HepG2 (cell line): ENCODE measurements around the gene TMEM258. TPM values are rescaled to one million over a fixed set of nuclear protein-coding genes. Genes with fewer than 3 reads are reported as not detected.
A peak's percentile ranks its signal among the peaks of the same experiment; 100 is the strongest.

Experiments used
- ARNTL ChIP-seq: sonication (generic); formaldehyde crosslinking; IDR thresholded peaks from 2 replicates; pipeline ENCODE4 v1.4.0; 2020; ENCODE audit warnings: mild to moderate bottlenecking, missing genetic modification reagents
- BRD4 ChIP-seq: sonication (generic); formaldehyde crosslinking; IDR thresholded peaks from 2 replicates; pipeline ENCODE4 v1.4.0; 2020; ENCODE audit warnings: missing genetic modification reagents
- CHD4 ChIP-seq: fragments of 200-600 bp; sonication (generic); IDR thresholded peaks from 2 replicates; pipeline ENCODE4 v1.7.0; 2017; ENCODE audit warnings: mild to moderate bottlenecking, low read length, borderline replicate concordance
- DNMT3B ChIP-seq: conservative IDR thresholded peaks from 2 replicates; pipeline ENCODE4 v1.6.1; 2016; ENCODE audit warnings: missing biosample characterization, control low read depth
- ELF1 ChIP-seq: sonication (generic); formaldehyde crosslinking; IDR thresholded peaks from 2 replicates; pipeline ENCODE4 v1.4.0; 2020; ENCODE audit warnings: missing genetic modification reagents
- GATAD1 ChIP-seq: IDR thresholded peaks from 2 replicates; pipeline ENCODE4 v1.6.1; 2016; ENCODE audit warnings: missing genetic modification reagents, missing compliant biosample characterization
- GATAD2A ChIP-seq: IDR thresholded peaks from 2 replicates; pipeline ENCODE4 v1.6.1; 2016
- HDAC1 ChIP-seq: sonication (generic); formaldehyde crosslinking; IDR thresholded peaks from 2 replicates; pipeline ENCODE4 v1.5.1; 2020; ENCODE audit warnings: mild to moderate bottlenecking, missing genetic modification reagents
- HDAC2 ChIP-seq: sonication (generic); formaldehyde crosslinking; IDR thresholded peaks from 2 replicates; pipeline ENCODE4 v1.4.0; 2020; ENCODE audit warnings: missing genetic modification reagents
- MEIS1 ChIP-seq: sonication (generic); formaldehyde crosslinking; IDR thresholded peaks from 2 replicates; pipeline ENCODE4 v1.9.0; 2021; ENCODE audit warnings: mild to moderate bottlenecking, missing genetic modification reagents, moderate library complexity, borderline replicate concordance
- NR2F6 ChIP-seq, 2 experiments: IDR thresholded peaks; 2 replicates each; pipeline ENCODE4 v1.6.1; 2016; ENCODE audit warnings: antibody characterized with exemption in 1 of 2, mild to moderate bottlenecking in 1 of 2
- POGZ ChIP-seq: sonication (generic); formaldehyde crosslinking; IDR thresholded peaks from 2 replicates; pipeline ENCODE4 v1.4.0; 2020; ENCODE audit warnings: mild to moderate bottlenecking, missing genetic modification reagents
- SALL2 ChIP-seq: sonication (generic); formaldehyde crosslinking; IDR thresholded peaks from 2 replicates; pipeline ENCODE4 v1.8.1; 2023; ENCODE audit warnings: mild to moderate bottlenecking, missing genetic modification reagents, inconsistent platforms
- SYNCRIP ChIP-seq: fragments of 200-400 bp; formaldehyde crosslinking; IDR thresholded peaks from 2 replicates; pipeline ENCODE4 v1.6.1; 2018; ENCODE audit warnings: mild to moderate bottlenecking, low read depth, low read length; ENCODE audit not compliant: insufficient read depth
- ZBTB7A ChIP-seq: sonication (generic); formaldehyde crosslinking; IDR thresholded peaks from 2 replicates; pipeline ENCODE4 v1.8.0; 2022; ENCODE audit warnings: mild to moderate bottlenecking, missing genetic modification reagents
- ZNF564 ChIP-seq: sonication (generic); formaldehyde crosslinking; IDR thresholded peaks from 2 replicates; pipeline ENCODE4 v1.8.1; 2023; ENCODE audit warnings: mild to moderate bottlenecking, missing genetic modification reagents
- ZNF747 ChIP-seq: sonication (generic); formaldehyde crosslinking; IDR thresholded peaks from 2 replicates; pipeline ENCODE4 v1.8.1; 2023; ENCODE audit warnings: missing genetic modification reagents, mild to moderate bottlenecking, borderline replicate concordance
- ZNF776 ChIP-seq: sonication (generic); formaldehyde crosslinking; IDR thresholded peaks from 2 replicates; pipeline ENCODE4 v1.4.0; 2020; ENCODE audit warnings: mild to moderate bottlenecking, missing genetic modification reagents
- ZNF891 ChIP-seq: sonication (generic); formaldehyde crosslinking; IDR thresholded peaks from 2 replicates; pipeline ENCODE4 v1.5.0; 2020; ENCODE audit warnings: mild to moderate bottlenecking, missing genetic modification reagents
- polyA plus RNA-seq, 8 experiments: library from polyadenylated mRNA; depleted of rRNA in 3 of 8; stranded (reverse) in 7 of 8; unstranded in 1 of 8; fragments of >200 nt; fragmentation: Illumina TruSeq in 4 of 8; extraction: Trizol in 4 of 8; gene quantifications; 2 replicates each; pipeline versions ENCODE4 v1.2.1 to v1.2.3, GENCODE V29; 2011 to 2016; ENCODE audit warnings: low read depth in 4 of 8, missing spikeins in 1 of 8, mixed read lengths in 1 of 8; ENCODE audit not compliant: insufficient read depth in 1 of 8
- total RNA-seq, 5 experiments: library from RNA; depleted of rRNA; stranded (reverse); fragments of >200 nt; fragmentation: Illumina TruSeq; extraction: Trizol; gene quantifications; 2 replicates each; pipeline ENCODE4 v1.2.3, GENCODE V29; 2016; ENCODE audit warnings: low read depth in 1 of 5
- TF ChIP-seq, protein P1 (sequence below): sonication (generic); formaldehyde crosslinking; IDR thresholded peaks from 2 replicates; pipeline ENCODE4 v1.5.0; 2020; ENCODE audit warnings: mild to moderate bottlenecking, low read depth, missing genetic modification reagents, borderline replicate concordance
- TF ChIP-seq, protein P2 (sequence below): sonication (generic); formaldehyde crosslinking; IDR thresholded peaks from 2 replicates; pipeline ENCODE4 v1.5.0; 2020; ENCODE audit warnings: mild to moderate bottlenecking, missing genetic modification reagents
- TF ChIP-seq, protein P3 (sequence below): sonication (generic); formaldehyde crosslinking; IDR thresholded peaks from 2 replicates; pipeline ENCODE4 v1.8.0; 2022; ENCODE audit warnings: missing genetic modification reagents, mild to moderate bottlenecking, inconsistent platforms, borderline replicate concordance
- TF ChIP-seq, protein P4 (sequence below): sonication (generic); formaldehyde crosslinking; IDR thresholded peaks from 2 replicates; pipeline ENCODE4 v1.5.1; 2020; ENCODE audit warnings: mild to moderate bottlenecking, missing genetic modification reagents, moderate library complexity

The TMEM258 gene
- total and polyA plus RNA-seq, 2 of the 13 experiments (the other 11 are each of a cell fraction or from before 2014, with no cell fraction given): 175 to 424 TPM

DNA sequence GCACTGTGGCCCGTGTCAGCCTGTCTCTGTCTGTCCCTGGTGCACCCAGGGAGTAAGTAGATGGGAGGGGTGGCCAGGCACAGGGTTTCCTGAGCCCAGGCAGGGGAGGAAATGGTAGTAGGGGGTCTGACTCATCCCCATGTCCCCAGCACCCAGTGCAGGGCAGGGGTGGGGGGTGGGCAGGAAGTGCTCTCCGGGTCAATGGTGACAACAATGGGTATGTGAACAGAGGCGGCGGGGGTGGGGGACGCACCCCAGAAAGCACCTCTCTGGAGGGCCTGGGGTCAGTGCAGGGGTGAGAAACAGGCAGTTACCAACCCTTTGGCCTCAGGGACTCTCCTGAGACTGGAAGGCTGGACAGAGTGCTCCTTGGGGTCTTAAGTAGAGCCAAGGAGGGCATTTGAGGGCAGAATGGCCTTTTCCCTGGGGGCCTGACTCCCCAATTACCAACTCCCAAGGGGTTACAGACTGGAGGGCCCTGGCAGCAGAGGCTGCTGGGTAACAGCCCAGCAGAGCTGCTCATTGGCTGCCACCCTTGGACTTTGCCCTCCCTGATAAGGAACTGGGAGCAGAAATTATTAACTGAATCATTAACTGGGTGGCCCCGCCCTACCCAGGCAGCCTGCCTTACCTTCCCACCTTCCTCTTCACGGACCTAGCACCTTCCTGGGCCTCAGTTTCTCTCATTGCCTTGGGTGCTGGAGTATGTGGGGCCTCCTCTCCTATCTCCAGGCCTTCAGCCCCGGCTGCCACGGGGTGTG is 35.8 kb downstream of the TMEM258 start (continued):
- TF ChIP-seq, protein P1, sequence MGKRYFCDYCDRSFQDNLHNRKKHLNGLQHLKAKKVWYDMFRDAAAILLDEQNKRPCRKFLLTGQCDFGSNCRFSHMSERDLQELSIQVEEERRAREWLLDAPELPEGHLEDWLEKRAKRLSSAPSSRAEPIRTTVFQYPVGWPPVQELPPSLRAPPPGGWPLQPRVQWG (CRISPR knock-in tag): no peak
- TF ChIP-seq, protein P2, sequence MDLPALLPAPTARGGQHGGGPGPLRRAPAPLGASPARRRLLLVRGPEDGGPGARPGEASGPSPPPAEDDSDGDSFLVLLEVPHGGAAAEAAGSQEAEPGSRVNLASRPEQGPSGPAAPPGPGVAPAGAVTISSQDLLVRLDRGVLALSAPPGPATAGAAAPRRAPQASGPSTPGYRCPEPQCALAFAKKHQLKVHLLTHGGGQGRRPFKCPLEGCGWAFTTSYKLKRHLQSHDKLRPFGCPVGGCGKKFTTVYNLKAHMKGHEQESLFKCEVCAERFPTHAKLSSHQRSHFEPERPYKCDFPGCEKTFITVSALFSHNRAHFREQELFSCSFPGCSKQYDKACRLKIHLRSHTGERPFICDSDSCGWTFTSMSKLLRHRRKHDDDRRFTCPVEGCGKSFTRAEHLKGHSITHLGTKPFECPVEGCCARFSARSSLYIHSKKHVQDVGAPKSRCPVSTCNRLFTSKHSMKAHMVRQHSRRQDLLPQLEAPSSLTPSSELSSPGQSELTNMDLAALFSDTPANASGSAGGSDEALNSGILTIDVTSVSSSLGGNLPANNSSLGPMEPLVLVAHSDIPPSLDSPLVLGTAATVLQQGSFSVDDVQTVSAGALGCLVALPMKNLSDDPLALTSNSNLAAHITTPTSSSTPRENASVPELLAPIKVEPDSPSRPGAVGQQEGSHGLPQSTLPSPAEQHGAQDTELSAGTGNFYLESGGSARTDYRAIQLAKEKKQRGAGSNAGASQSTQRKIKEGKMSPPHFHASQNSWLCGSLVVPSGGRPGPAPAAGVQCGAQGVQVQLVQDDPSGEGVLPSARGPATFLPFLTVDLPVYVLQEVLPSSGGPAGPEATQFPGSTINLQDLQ: peak; percentile 99
- TF ChIP-seq CHD4 (peak; percentile 82; the same call in 1 of the 2 replicates), ZNF776 (CRISPR knock-in tag) (no peak), DNMT3B (0 out of 2 replicates have a peak, but pooled peaks have one; percentile 36), GATAD1 (CRISPR knock-in tag) (peak; percentile 83), HDAC2 (peak; percentile 84), ZNF891 (CRISPR knock-in tag) (no peak), MEIS1 (CRISPR knock-in tag) (0 out of 2 replicates have a peak, but pooled peaks have one; percentile 55), HDAC1 (CRISPR knock-in tag) (peak; percentile 76), ZBTB7A (CRISPR knock-in tag) (peak; percentile 54), ZNF747 (CRISPR knock-in tag) (peak; percentile 84; the same call in 1 of the 2 replicates), SALL2 (CRISPR knock-in tag) (no peak), ARNTL (CRISPR knock-in tag) (no peak; the same call in 1 of the 2 replicates), POGZ (CRISPR knock-in tag) (peak; percentile 29; the same call in 1 of the 2 replicates), ELF1 (CRISPR knock-in tag) (peak; percentile 58; the same call in 1 of the 2 replicates), BRD4 (CRISPR knock-in tag) (peak; percentile 70), NR2F6 (IDR thresholded peaks at IDR 0.05) (peak; percentile 64), NR2F6 (CRISPR knock-in tag; IDR thresholded peaks at IDR 0.05) (peak; percentile 65), ZNF564 (CRISPR knock-in tag) (0 out of 2 replicates have a peak, but pooled peaks have one; percentile 59), GATAD2A (peak; percentile 90), SYNCRIP (no peak)
- TF ChIP-seq, protein P3, sequence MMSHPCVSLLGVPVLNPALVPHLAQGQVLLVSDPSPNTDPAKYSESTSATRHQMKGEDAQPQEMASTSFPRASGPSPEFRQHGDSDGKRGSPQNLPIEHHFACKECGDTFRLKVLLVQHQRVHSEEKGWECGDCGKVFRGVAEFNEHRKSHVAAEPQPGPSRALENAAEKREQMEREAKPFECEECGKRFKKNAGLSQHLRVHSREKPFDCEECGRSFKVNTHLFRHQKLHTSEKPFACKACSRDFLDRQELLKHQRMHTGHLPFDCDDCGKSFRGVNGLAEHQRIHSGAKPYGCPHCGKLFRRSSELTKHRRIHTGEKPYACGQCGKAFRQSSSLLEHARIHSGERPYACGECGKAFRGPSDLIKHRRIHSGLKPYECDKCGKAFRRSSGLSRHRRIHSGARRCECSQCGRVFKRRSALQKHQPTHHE (CRISPR knock-in tag): peak; percentile 79; the same call in 1 of the 2 replicates
- TF ChIP-seq, protein P4, sequence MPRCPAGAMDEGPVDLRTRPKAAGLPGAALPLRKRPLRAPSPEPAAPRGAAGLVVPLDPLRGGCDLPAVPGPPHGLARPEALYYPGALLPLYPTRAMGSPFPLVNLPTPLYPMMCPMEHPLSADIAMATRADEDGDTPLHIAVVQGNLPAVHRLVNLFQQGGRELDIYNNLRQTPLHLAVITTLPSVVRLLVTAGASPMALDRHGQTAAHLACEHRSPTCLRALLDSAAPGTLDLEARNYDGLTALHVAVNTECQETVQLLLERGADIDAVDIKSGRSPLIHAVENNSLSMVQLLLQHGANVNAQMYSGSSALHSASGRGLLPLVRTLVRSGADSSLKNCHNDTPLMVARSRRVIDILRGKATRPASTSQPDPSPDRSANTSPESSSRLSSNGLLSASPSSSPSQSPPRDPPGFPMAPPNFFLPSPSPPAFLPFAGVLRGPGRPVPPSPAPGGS (CRISPR knock-in tag): peak; percentile 67; the same call in 1 of the 2 replicates
